Right lobe of liver (tissue), 4 donors: ENCODE results near the gene STKLD1.

Experiments used
- CTCF ChIP-seq, 4 donors: fragments of 200-600 bp in 3 of 4; fragments of 450-650 bp in 1 of 4; IDR thresholded peaks; one replicate each; pipeline versions ENCODE4 v1.5.1 to v1.8.0; 2016 to 2022; ENCODE audit warnings: antibody characterized with exemption in 4 of 4, mild to moderate bottlenecking in 2 of 4
- POLR2A ChIP-seq: fragments of 450-650 bp; IDR thresholded peaks from one replicate; pipeline ENCODE4 v1.6.1; 2017; ENCODE audit warnings: antibody characterized with exemption, mild to moderate bottlenecking
- donor health status: DM: no; HTN: no; CAD: no.
- donor health status: DM: no; HTN: no; CAD: no.
- donor health status: DM: no; HTN: yes; CAD: no.

- no peak for TF ChIP-seq POLR2A
- peak in 2 of 4 donors; percentile 19 to 20 for TF ChIP-seq CTCF (IDR thresholded peaks at IDR 0.05)
These were observed 20.8 kb downstream of the STKLD1 start for GRCh38 chr9:133396952-133397351.
